IMR-90 (cell line): ENCODE measurements around the gene TIMP1. TPM values are rescaled to one million over a fixed set of nuclear protein-coding genes. Genes with fewer than 3 reads are reported as not detected.

ENCODE experiments used
- ATAC-seq: fragments of 200-7000 bp; cut with Tn5 transposase; 2 replicates; pipeline ENCODE4 v1.9.1; 2020; ENCODE audit warnings: low read depth, mild to moderate bottlenecking, moderate library complexity
- BruUV-seq: library from RNA; stranded (reverse); fragments of 400-500 nt; replicated peaks from 2 replicates; lab custom pipeline; 2021; lab: Mats Ljungman, UMichigan
- CTCF ChIA-PET: fragments of 300-600 bp; formaldehyde crosslinking; extraction: SDS; loops from one replicate; lab custom pipeline; 2021; ENCODE audit warnings: antibody characterized with exemption; lab: Yijun Ruan, JAX
- POLR2A ChIA-PET: fragments of 300-600 bp; sonication (Branson Sonifier 250); formaldehyde crosslinking; loops from one replicate; lab custom pipeline; 2022; ENCODE audit warnings: antibody characterized with exemption; ENCODE audit not compliant: unreplicated experiment; lab: Charles Lee
- DNase-seq: peaks from one replicate; pipeline ENCODE4 v3.0.0; 2013
- H2AFZ ChIP-seq: replicated peaks from 2 replicates; pipeline ENCODE3; 2013; ENCODE audit warnings: low read length, mild to moderate bottlenecking; ENCODE audit not compliant: poor library complexity
- H2AK5ac ChIP-seq: 2 replicates; pipeline ENCODE4 v1.6.1; 2013; ENCODE audit warnings: low read depth, low read length, inconsistent platforms
- H2AK9ac ChIP-seq: replicated peaks from 2 replicates; pipeline ENCODE3; 2013; ENCODE audit warnings: mild to moderate bottlenecking, low read depth, low read length, moderate library complexity; ENCODE audit not compliant: poor library complexity
- H2BK120ac ChIP-seq: 2 replicates; pipeline ENCODE4 v1.6.1; 2013; ENCODE audit warnings: low read depth, low read length, inconsistent platforms
- H2BK15ac ChIP-seq: 3 replicates; pipeline ENCODE4 v1.6.1; 2013; ENCODE audit warnings: low read depth, low read length, inconsistent platforms
- H2BK20ac ChIP-seq: 2 replicates; pipeline ENCODE4 v1.6.1; 2013; ENCODE audit warnings: low read depth, mild to moderate bottlenecking, inconsistent platforms, low read length, moderate library complexity
- H2BK5ac ChIP-seq: 2 replicates; pipeline ENCODE4 v1.6.1; 2013; ENCODE audit warnings: mild to moderate bottlenecking, low read depth, low read length, inconsistent platforms; ENCODE audit not compliant: poor library complexity, severe bottlenecking
- H3K14ac ChIP-seq: replicated peaks from 2 replicates; pipeline ENCODE4 v1.6.1; 2013; ENCODE audit warnings: low read depth, low read length, inconsistent platforms
- H3K18ac ChIP-seq: 2 replicates; pipeline ENCODE4 v1.6.1; 2013; ENCODE audit warnings: low read depth, low read length, control low read depth
- H3K23ac ChIP-seq: 2 replicates; pipeline ENCODE4 v1.6.1; 2013; ENCODE audit warnings: low read depth, low read length, inconsistent platforms
- H3K27ac ChIP-seq: 2 replicates; pipeline ENCODE4 v1.5.1; 2013; ENCODE audit warnings: mild to moderate bottlenecking, control low read depth, low read length; ENCODE audit not compliant: insufficient read depth
- H3K27me3 ChIP-seq: 2 replicates; pipeline ENCODE4 v1.6.1; 2013; ENCODE audit warnings: low read length; ENCODE audit not compliant: control insufficient read depth, insufficient read depth
- H3K36me3 ChIP-seq: 2 replicates; pipeline ENCODE4 v1.6.1; 2013; ENCODE audit warnings: low read length, mixed read lengths; ENCODE audit not compliant: control insufficient read depth, insufficient read depth
- H3K4ac ChIP-seq: 2 replicates; pipeline ENCODE4 v1.6.1; 2013; ENCODE audit warnings: low read depth, low read length, inconsistent platforms
- H3K4me1 ChIP-seq: 2 replicates; pipeline ENCODE4 v1.6.1; 2013; ENCODE audit warnings: low read length, mixed read lengths; ENCODE audit not compliant: control insufficient read depth, insufficient read depth
- H3K4me2 ChIP-seq: 2 replicates; pipeline ENCODE4 v1.6.1; 2013; ENCODE audit warnings: low read depth, mild to moderate bottlenecking, control low read depth, low read length, moderate library complexity
- H3K4me3 ChIP-seq: 2 replicates; pipeline ENCODE4 v1.5.1; 2013; ENCODE audit warnings: low read depth, mild to moderate bottlenecking, control low read depth, low read length, moderate library complexity; ENCODE audit not compliant: insufficient read depth
- H3K56ac ChIP-seq: 2 replicates; pipeline ENCODE4 v1.6.1; 2013; ENCODE audit warnings: low read length, inconsistent platforms; ENCODE audit not compliant: insufficient read depth; ENCODE audit errors: extremely low read depth
- H3K79me1 ChIP-seq, 2 experiments: 2 replicates each; pipeline ENCODE4 v1.6.1; 2013; ENCODE audit warnings: low read length in 2 of 2, inconsistent platforms in 1 of 2, low read depth in 1 of 2
- H3K9ac ChIP-seq: 2 replicates; pipeline ENCODE4 v1.6.1; 2013; ENCODE audit warnings: low read depth, low read length, control low read depth
- H3K9me1 ChIP-seq: 2 replicates; pipeline ENCODE4 v1.6.1; 2013; ENCODE audit warnings: low read length, inconsistent platforms; ENCODE audit not compliant: insufficient read depth
- H3K9me3 ChIP-seq: 2 replicates; pipeline ENCODE4 v1.6.1; 2013; ENCODE audit warnings: low read length; ENCODE audit not compliant: control insufficient read depth, insufficient read depth
- H4K20me1 ChIP-seq: 2 replicates; pipeline ENCODE4 v1.6.1; 2013; ENCODE audit warnings: low read length, inconsistent platforms; ENCODE audit not compliant: insufficient read depth
- H4K5ac ChIP-seq: 2 replicates; pipeline ENCODE4 v1.6.1; 2013; ENCODE audit warnings: mild to moderate bottlenecking, low read depth, low read length, control low read depth
- H4K8ac ChIP-seq, 2 experiments: 2 replicates each; pipeline ENCODE4 v1.6.1; 2013; ENCODE audit warnings: low read depth in 2 of 2, low read length in 2 of 2, control low read depth in 1 of 2, inconsistent platforms in 1 of 2
- H4K91ac ChIP-seq: 2 replicates; pipeline ENCODE4 v1.6.1; 2013; ENCODE audit warnings: low read depth, low read length, inconsistent platforms; ENCODE audit not compliant: insufficient read depth
- BHLHE40 ChIP-seq: fragments of 150-350 bp; IDR thresholded peaks from 2 replicates; pipeline ENCODE4 v1.6.1; 2016; ENCODE audit warnings: mild to moderate bottlenecking, low read depth, low read length
- CEBPB ChIP-seq: IDR thresholded peaks from 2 replicates; pipeline ENCODE4 v1.6.1; 2012; ENCODE audit warnings: low read depth, low read length, improper control_type of control experiment
- CHD1 ChIP-seq: IDR thresholded peaks from 2 replicates; pipeline ENCODE4 v1.6.1; 2012; ENCODE audit warnings: low read depth, low read length, improper control_type of control experiment
- CTCF ChIP-seq: conservative IDR thresholded peaks from 2 replicates; pipeline ENCODE4 v1.5.1; 2012; ENCODE audit warnings: mild to moderate bottlenecking, low read depth, low read length, improper control_type of control experiment
- ELK1 ChIP-seq: fragments of 150-350 bp; IDR thresholded peaks from 2 replicates; pipeline ENCODE4 v1.6.1; 2016; ENCODE audit warnings: low read depth, mild to moderate bottlenecking, low read length, moderate library complexity, borderline replicate concordance
- MAFK ChIP-seq: IDR thresholded peaks from 2 replicates; pipeline ENCODE4 v1.6.1; 2012; ENCODE audit warnings: low read depth, low read length, improper control_type of control experiment
- MAZ ChIP-seq: IDR thresholded peaks from 2 replicates; pipeline ENCODE4 v1.6.1; 2012; ENCODE audit warnings: low read depth, mild to moderate bottlenecking, low read length, improper control_type of control experiment, moderate library complexity, borderline replicate concordance
- MXI1 ChIP-seq: IDR thresholded peaks from 2 replicates; pipeline ENCODE4 v1.6.1; 2012; ENCODE audit warnings: low read depth, mild to moderate bottlenecking, low read length, moderate library complexity, borderline replicate concordance
- NFE2L2 ChIP-seq: fragments of 150-350 bp; IDR thresholded peaks from 2 replicates; pipeline ENCODE4 v1.6.1; 2016; ENCODE audit warnings: low read depth, mild to moderate bottlenecking, low read length
- RAD21 ChIP-seq: IDR thresholded peaks from 2 replicates; pipeline ENCODE4 v1.6.1; 2012; ENCODE audit warnings: low read length, improper control_type of control experiment
- RCOR1 ChIP-seq: IDR thresholded peaks from 2 replicates; pipeline ENCODE4 v1.6.1; 2012; ENCODE audit warnings: mild to moderate bottlenecking, low read length, improper control_type of control experiment; ENCODE audit not compliant: insufficient replicate concordance
- RFX5 ChIP-seq: IDR thresholded peaks from 2 replicates; pipeline ENCODE4 v1.8.0; 2012; ENCODE audit warnings: low read depth, mild to moderate bottlenecking, low read length, moderate library complexity
- SMC3 ChIP-seq: fragments of 150-350 bp; IDR thresholded peaks from 2 replicates; pipeline ENCODE4 v1.6.1; 2016; ENCODE audit warnings: low read depth, mild to moderate bottlenecking, antibody characterized with exemption, low read length, moderate library complexity
- USF2 ChIP-seq: fragments of 150-350 bp; IDR thresholded peaks from 2 replicates; pipeline ENCODE4 v1.6.1; 2017; ENCODE audit warnings: mild to moderate bottlenecking, antibody characterized with exemption, low read length, low read depth
- WGBS, 2 experiments: methylation state at CpG; one replicate each; pipeline versions ENCODE4 v1.1.5 to v1.1.7; 2013; ENCODE audit warnings: missing lambda C conversion rate in 2 of 2; ENCODE audit not compliant: insufficient read length in 1 of 2; ENCODE audit errors: extremely low coverage in 2 of 2; 5-methylcytosine and 5-hydroxymethylcytosine counted together
- dilution Hi-C: fragments of 300-500 bp; cut with HindIII; formaldehyde crosslinking; loops from one replicate; pipeline ENCODE4 v1.14.3; 2018; ENCODE audit warnings: low sequenced_read_pairs; ENCODE audit not compliant: unreplicated experiment
- in situ Hi-C: fragments of 300-500 bp; cut with MboI; formaldehyde crosslinking; loops from 3 replicates; pipeline ENCODE4 v1.14.3; 2019; ENCODE audit warnings: low sequenced_read_pairs, inconsistent platforms, mixed read lengths
- intact Hi-C: fragments of 100-400 bp; cut with micrococcal nuclease; formaldehyde crosslinking; loops from 2 replicates; pipeline ENCODE4 v1.10.0; 2022
- polyA plus RNA-seq, 3 experiments: library from polyadenylated mRNA; depleted of rRNA; stranded (reverse); fragments of >200 nt; gene quantifications; 2 replicates each; pipeline ENCODE4 v1.2.3, GENCODE V29; 2012; ENCODE audit warnings: low replicate concordance in 1 of 3
- total RNA-seq: library from RNA; depleted of rRNA; stranded (reverse); fragments of >200 nt; gene quantifications from 2 replicates; pipeline ENCODE4 v1.2.3, GENCODE V29; 2012

The TIMP1 gene
- total and polyA plus RNA-seq, 2 of the 4 experiments (the other 2 are of a cell fraction), result 512 to 3,078 TPM

DNA sequence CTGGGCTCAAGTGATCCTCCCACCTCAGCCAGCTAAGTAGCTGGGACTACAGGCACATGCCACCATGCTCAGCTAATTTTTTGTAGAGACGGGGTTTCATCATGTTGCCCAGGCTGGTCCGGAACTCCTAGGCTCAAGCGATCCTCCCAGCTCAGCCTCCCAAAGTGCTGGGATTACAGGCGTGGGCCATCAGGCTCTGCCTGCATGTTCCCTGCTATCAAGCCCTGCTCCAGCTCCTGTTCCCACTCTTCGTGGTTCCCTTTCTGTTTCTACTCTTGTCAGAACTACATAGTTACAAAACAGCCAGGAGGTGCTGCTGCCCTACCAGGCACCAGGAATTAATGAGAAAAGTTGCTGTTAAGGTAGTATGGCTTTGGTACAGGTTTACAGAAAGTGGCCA lies 8.7 kb downstream of the TIMP1 start:
- H4K20me1 ChIP-seq, result peaks cover 5% of the 10 kb centered on the region
- no peak overlapping the region for H3K4ac ChIP-seq
- intact Hi-C loops, result no loop called here
- no CpG with 5 or more reads among the region's 5 CpGs for WGBS, 2 experiments
- in situ Hi-C loops, result no loop called here
- TF ChIP-seq RFX5 (no peak), RCOR1 (no peak), CEBPB (no peak), MAFK (no peak), MXI1 (no peak), RAD21 (no peak), BHLHE40 (no peak), SMC3 (no peak), NFE2L2 (no peak), CTCF (no peak), ELK1 (no peak), USF2 (no peak), MAZ (no peak), CHD1 (no peak)
- no peak overlapping the region for H2BK20ac ChIP-seq
- H2BK15ac ChIP-seq, result no peak overlapping the region
- H4K91ac ChIP-seq, result no peak overlapping the region
- DNase-seq (no peak), ATAC-seq (no peak)
- H3K18ac ChIP-seq, result no peak overlapping the region
- peaks cover 8% of the 10 kb centered on the region; the same call in 1 of the 2 replicates for H3K36me3 ChIP-seq
- no peaks in the 10 kb centered on the region for H3K27me3 ChIP-seq
- H3K9me1 ChIP-seq, result no peaks in the 10 kb centered on the region; the same call in 1 of the 2 replicates
- dilution Hi-C loops, result no loop called here
- H3K4me3 ChIP-seq, result no peak overlapping the region
- H2AFZ ChIP-seq, result no peak overlapping the region
- no peak overlapping the region for H2AK5ac ChIP-seq
- no peak overlapping the region for H3K9ac ChIP-seq
- peaks cover 6% of the 10 kb centered on the region for H3K4me1 ChIP-seq
- no TSS peak for BruUV-seq
- H4K5ac ChIP-seq, result no peak overlapping the region
- no peak overlapping the region for H3K23ac ChIP-seq
- H3K79me1 ChIP-seq, result no peaks in the 10 kb centered on the region
- H2AK9ac ChIP-seq, result no peak overlapping the region
- H3K4me2 ChIP-seq, result no peak overlapping the region
- POLR2A ChIA-PET, result no interaction called here
- no peak overlapping the region for H2BK120ac ChIP-seq
- H3K27ac ChIP-seq, result no peak overlapping the region
- no peak overlapping the region for H3K14ac ChIP-seq
- no peak overlapping the region for H4K8ac ChIP-seq
- H3K9me3 ChIP-seq, result no peaks in the 10 kb centered on the region
- no peak overlapping the region for H3K56ac ChIP-seq
- CTCF ChIA-PET, result no interaction called here
- no peak overlapping the region for H2BK5ac ChIP-seq
